ENCODE results near the gene OGFR.

The OGFR gene

DNA sequence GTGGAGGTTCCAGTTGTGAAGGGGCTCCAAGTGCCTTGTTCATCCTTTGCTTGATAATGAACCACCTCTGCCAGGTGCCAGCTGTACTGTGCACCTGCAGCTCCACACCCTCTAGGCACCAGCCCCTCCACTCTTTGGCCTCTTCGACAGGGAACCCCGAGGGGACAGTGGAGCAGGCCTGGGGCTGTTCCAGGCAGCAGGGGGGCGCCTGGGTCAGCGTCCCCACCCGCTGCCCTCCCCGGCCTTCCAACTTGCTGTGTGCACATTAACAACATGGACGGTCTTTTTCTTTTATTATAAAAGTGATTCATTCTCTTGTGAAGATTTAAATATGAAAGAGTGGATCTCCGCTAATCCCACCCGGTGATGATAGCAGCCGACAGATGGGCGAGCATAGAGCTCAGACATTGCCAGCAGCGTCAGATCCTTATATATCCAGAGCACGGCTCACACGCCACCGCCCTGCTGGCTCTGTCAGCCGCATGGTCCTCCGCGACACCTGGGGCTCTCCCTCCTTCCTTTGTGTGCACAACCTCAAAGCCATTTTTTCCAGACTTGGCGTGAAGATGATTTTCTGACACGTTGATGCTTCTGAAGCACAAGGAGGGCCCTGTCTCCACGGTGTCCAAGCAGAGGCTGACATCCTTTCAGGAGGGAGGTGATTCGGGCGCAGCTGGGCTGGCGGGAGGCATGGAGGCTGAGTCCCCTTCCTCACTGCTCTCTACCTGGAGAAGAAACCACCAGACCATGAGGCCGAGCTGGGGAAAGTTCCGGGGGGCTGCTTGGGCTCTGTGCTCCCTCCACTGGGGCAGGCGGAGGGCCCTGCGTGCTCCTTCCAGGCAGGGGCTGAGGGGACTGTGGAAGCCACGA, 30.6 kb upstream of the OGFR start:
- H3K4me2 ChIP-seq (ENCODE audit: insufficient read depth, low read length, poor library complexity, severe bottlenecking) = no peak overlapping the region
- WGBS, 2 donors (ENCODE audit: extremely low coverage in 2 of 2, insufficient read length in 2 of 2, insufficient replicate concordance in 1 of 2) = no CpG with 5 or more reads among the region's 29 CpGs
- peaks cover 0 to 26% (median 0%) of the 10 kb centered on the region in 3 experiments for H3K27me3 ChIP-seq (ENCODE audit: control insufficient read depth in 3 of 3, insufficient read depth in 3 of 3, low read depth in 1 of 3, low read length in 3 of 3)
- no peak overlapping the region for H3K27ac ChIP-seq (replicated peaks; ENCODE audit: low read length)
- H3K9ac ChIP-seq (ENCODE audit: low read depth, low read length, poor library complexity) = no peak overlapping the region
- H3K9me3 ChIP-seq (replicated peaks in 1 of 2; ENCODE audit: control insufficient read depth in 2 of 2, insufficient read depth in 1 of 2, low read depth in 1 of 2, low read length in 2 of 2) = peaks cover 0 to 2% of the 10 kb centered on the region in 2 donors
- no peak overlapping the region for H3K14ac ChIP-seq (ENCODE audit: low read length)
- H2AK5ac ChIP-seq (ENCODE audit: low read depth, low read length) = peak overlapping the region; percentile 99
- H3K18ac ChIP-seq (ENCODE audit: low read length) = peak overlapping the region; percentile 71
- H2BK15ac ChIP-seq (ENCODE audit: low read length) = peak overlapping the region; percentile 71
- no peak for DNase-seq (ENCODE audit: low spot score)
- H3K23ac ChIP-seq (ENCODE audit: low read depth, low read length, poor library complexity) = peak overlapping the region; percentile 43
- H4K91ac ChIP-seq (ENCODE audit: low read depth, low read length, poor library complexity) = peak overlapping the region; percentile 97
- H3K4me1 ChIP-seq (ENCODE audit: control insufficient read depth in 2 of 2, insufficient read depth in 1 of 2, low read depth in 1 of 2, low read length in 2 of 2) = peaks cover 5 to 27% of the 10 kb centered on the region in 2 donors
- H3K79me1 ChIP-seq (ENCODE audit: low read depth, low read length) = peaks cover 2% of the 10 kb centered on the region
- H2BK120ac ChIP-seq (ENCODE audit: low read depth, low read length) = peak overlapping the region; percentile 47
- H2BK5ac ChIP-seq (ENCODE audit: low read length) = peak overlapping the region; percentile 22
- H3K4ac ChIP-seq (ENCODE audit: low read length) = no peak overlapping the region
- no peak overlapping the region for H3K4me3 ChIP-seq (ENCODE audit: low read length in 2 of 2)
- no peak overlapping the region for H4K8ac ChIP-seq (ENCODE audit: low read depth, low read length)
- H2BK12ac ChIP-seq (ENCODE audit: low read length) = peak overlapping the region; percentile 16
- no peak overlapping the region for H2AFZ ChIP-seq (ENCODE audit: low read length)
- no peaks in the 10 kb centered on the region for H3K36me3 ChIP-seq (replicated peaks in 1 of 2; ENCODE audit: control insufficient read depth in 2 of 2, insufficient read depth in 2 of 2, low read length in 2 of 2)

DNA sequence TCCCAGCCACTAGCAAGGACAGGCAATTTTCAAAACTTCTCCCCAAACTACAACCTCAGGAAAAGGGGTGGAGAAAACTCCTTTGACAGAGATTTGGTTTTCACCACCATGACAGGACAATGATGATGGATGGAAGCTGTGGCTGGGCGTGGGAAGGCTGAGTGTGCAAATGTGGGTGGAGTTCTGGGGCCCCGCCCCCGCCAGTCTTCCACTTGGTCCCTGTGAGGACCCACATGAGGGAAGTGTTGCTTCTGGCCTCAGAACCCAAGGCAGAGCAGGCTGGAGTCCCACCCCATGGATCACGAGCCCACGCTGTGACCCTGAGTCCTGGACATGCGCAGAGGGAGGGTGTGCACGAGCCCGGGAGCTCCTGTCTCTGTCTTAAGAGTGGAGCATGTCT, 29.9 kb upstream of the OGFR start:
- Histone ChIP-seq H3K23ac (ENCODE audit: low read depth, low read length, poor library complexity) (peak overlapping the region; percentile 43), H3K79me1 (ENCODE audit: low read depth, low read length) (peaks cover 2% of the 10 kb centered on the region), H3K4me2 (ENCODE audit: insufficient read depth, low read length, poor library complexity, severe bottlenecking) (no peak overlapping the region), H3K4me1 (ENCODE audit: control insufficient read depth in 2 of 2, insufficient read depth in 1 of 2, low read depth in 1 of 2, low read length in 2 of 2) (peaks cover 3 to 23% of the 10 kb centered on the region in 2 donors), H2BK120ac (ENCODE audit: low read depth, low read length) (peak overlapping the region; percentile 47), H3K27ac (replicated peaks; ENCODE audit: low read length) (no peak overlapping the region), H2BK12ac (ENCODE audit: low read length) (no peak overlapping the region), H2AFZ (ENCODE audit: low read length) (no peak overlapping the region), H3K18ac (ENCODE audit: low read length) (peak overlapping the region; percentile 71), H3K9ac (ENCODE audit: low read depth, low read length, poor library complexity) (no peak overlapping the region), H3K9me3 (replicated peaks in 1 of 2; ENCODE audit: control insufficient read depth in 2 of 2, insufficient read depth in 1 of 2, low read depth in 1 of 2, low read length in 2 of 2) (peaks cover 0 to 2% of the 10 kb centered on the region in 2 donors), H4K91ac (ENCODE audit: low read depth, low read length, poor library complexity) (peak overlapping the region; percentile 97), H2BK5ac (ENCODE audit: low read length) (peak overlapping the region; percentile 22), H3K27me3 (ENCODE audit: control insufficient read depth in 3 of 3, insufficient read depth in 3 of 3, low read depth in 1 of 3, low read length in 3 of 3) (peaks cover 0 to 26% (median 0%) of the 10 kb centered on the region in 3 experiments), H4K8ac (ENCODE audit: low read depth, low read length) (no peak overlapping the region), H3K36me3 (replicated peaks in 1 of 2; ENCODE audit: control insufficient read depth in 2 of 2, insufficient read depth in 2 of 2, low read length in 2 of 2) (no peaks in the 10 kb centered on the region), H3K14ac (ENCODE audit: low read length) (peak overlapping the region; percentile 75), H2AK5ac (ENCODE audit: low read depth, low read length) (peak overlapping the region; percentile 99), H3K4ac (ENCODE audit: low read length) (no peak overlapping the region), H2BK15ac (ENCODE audit: low read length) (peak overlapping the region; percentile 71), H3K4me3 (ENCODE audit: low read length in 2 of 2) (no peak overlapping the region)
- no peak for DNase-seq (ENCODE audit: low spot score)
- WGBS, 2 donors (ENCODE audit: extremely low coverage in 2 of 2, insufficient read length in 2 of 2, insufficient replicate concordance in 1 of 2) = no CpG with 5 or more reads among the region's 8 CpGs

DNA sequence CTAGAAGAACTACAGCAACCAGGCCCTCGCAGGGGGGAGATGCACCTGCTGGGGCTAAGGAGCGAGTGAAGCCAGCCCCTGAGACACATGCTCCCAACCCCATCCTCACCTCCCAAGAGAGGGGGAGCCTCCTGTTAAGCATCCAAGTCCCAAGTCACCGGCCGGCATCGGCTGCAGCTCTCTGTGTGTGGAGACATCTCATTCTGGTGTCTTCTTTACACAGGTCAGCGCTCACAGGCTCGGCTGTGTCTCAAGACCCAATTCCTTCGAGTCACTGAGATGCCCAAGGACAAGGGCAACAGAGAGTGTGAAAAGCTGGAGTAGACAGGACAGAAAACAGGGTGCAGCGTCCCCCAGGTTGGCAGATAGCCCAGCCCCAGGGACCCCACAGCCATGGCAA, 29.4 kb upstream of the OGFR start:
- WGBS, 2 donors (ENCODE audit: extremely low coverage in 2 of 2, insufficient read length in 2 of 2, insufficient replicate concordance in 1 of 2) = no CpG with 5 or more reads among the region's 9 CpGs

DNA sequence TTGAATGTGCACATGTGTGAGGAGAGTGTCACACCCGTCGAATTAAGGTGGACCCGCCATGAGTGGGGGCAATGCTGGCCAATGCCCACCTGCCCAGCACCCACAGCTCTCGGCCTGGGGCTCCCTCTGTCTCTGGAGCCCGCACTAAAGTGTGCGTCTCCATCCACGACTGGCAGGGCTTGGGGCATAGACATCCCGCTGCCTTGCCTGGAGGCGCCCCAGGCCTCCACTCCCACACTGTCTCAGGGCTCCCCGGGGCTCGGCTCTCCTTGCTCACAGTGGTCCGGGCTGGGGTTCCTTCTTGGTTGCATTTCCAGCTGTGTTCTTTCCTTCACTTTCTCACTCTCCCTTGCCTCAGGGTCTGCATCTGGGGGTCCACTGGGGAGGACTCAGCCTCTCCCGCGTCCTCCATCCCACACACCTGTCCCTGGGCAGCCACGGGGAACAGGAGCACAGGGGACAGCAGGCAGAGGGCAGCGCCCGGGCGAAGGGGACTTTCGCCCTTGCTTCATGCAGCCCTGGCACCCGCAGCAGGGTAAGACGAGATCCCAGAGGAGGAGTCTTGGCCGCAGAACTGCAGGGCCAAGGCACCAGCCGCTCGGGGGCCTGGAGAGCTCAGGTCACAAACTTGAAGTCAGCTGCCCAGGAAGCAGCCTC, 28.5 kb upstream of the OGFR start:
- peak overlapping the region; percentile 92 for H2BK15ac ChIP-seq (ENCODE audit: low read length)
- no peak overlapping the region for H3K27ac ChIP-seq (replicated peaks; ENCODE audit: low read length)
- H3K4me1 ChIP-seq (ENCODE audit: control insufficient read depth in 2 of 2, insufficient read depth in 1 of 2, low read depth in 1 of 2, low read length in 2 of 2) = peaks cover 10 to 23% of the 10 kb centered on the region in 2 donors
- no peak overlapping the region for H2BK120ac ChIP-seq (ENCODE audit: low read depth, low read length)
- peak overlapping the region; percentile 1 for H2BK5ac ChIP-seq (ENCODE audit: low read length)
- peaks cover 2% of the 10 kb centered on the region for H3K79me1 ChIP-seq (ENCODE audit: low read depth, low read length)
- H3K4me2 ChIP-seq (ENCODE audit: insufficient read depth, low read length, poor library complexity, severe bottlenecking) = no peak overlapping the region
- no peak overlapping the region for H3K4me3 ChIP-seq (ENCODE audit: low read length in 2 of 2)
- no peak overlapping the region for H3K4ac ChIP-seq (ENCODE audit: low read length)
- H3K27me3 ChIP-seq (ENCODE audit: control insufficient read depth in 3 of 3, insufficient read depth in 3 of 3, low read depth in 1 of 3, low read length in 3 of 3) = peaks cover 0 to 35% (median 0%) of the 10 kb centered on the region in 3 experiments
- peak overlapping the region; percentile 30 for H2BK12ac ChIP-seq (ENCODE audit: low read length)
- H3K36me3 ChIP-seq (replicated peaks in 1 of 2; ENCODE audit: control insufficient read depth in 2 of 2, insufficient read depth in 2 of 2, low read length in 2 of 2) = no peaks in the 10 kb centered on the region
- no peak overlapping the region for H4K8ac ChIP-seq (ENCODE audit: low read depth, low read length)
- peaks cover 0 to 2% of the 10 kb centered on the region in 2 donors for H3K9me3 ChIP-seq (replicated peaks in 1 of 2; ENCODE audit: control insufficient read depth in 2 of 2, insufficient read depth in 1 of 2, low read depth in 1 of 2, low read length in 2 of 2)
- no peak for DNase-seq (ENCODE audit: low spot score)
- no peak overlapping the region for H2AFZ ChIP-seq (ENCODE audit: low read length)
- H3K9ac ChIP-seq (ENCODE audit: low read depth, low read length, poor library complexity) = peak overlapping the region; percentile 44
- H3K18ac ChIP-seq (ENCODE audit: low read length) = peak overlapping the region; percentile 90
- H4K91ac ChIP-seq (ENCODE audit: low read depth, low read length, poor library complexity) = peak overlapping the region; percentile 5
- no CpG with 5 or more reads among the region's 24 CpGs for WGBS, 2 donors (ENCODE audit: extremely low coverage in 2 of 2, insufficient read length in 2 of 2, insufficient replicate concordance in 1 of 2)
- peak overlapping the region; percentile 99 for H2AK5ac ChIP-seq (ENCODE audit: low read depth, low read length)
- H3K14ac ChIP-seq (ENCODE audit: low read length) = peak overlapping the region; percentile 31
- peak overlapping the region; percentile 80 for H3K23ac ChIP-seq (ENCODE audit: low read depth, low read length, poor library complexity)

More for the DNA sequence above, 29.4 kb upstream of the OGFR start:
- no peak overlapping the region for H4K8ac ChIP-seq (ENCODE audit: low read depth, low read length)
- peak overlapping the region; percentile 99 for H2AK5ac ChIP-seq (ENCODE audit: low read depth, low read length)
- H3K27me3 ChIP-seq (ENCODE audit: control insufficient read depth in 3 of 3, insufficient read depth in 3 of 3, low read depth in 1 of 3, low read length in 3 of 3) = peaks cover 0 to 27% (median 0%) of the 10 kb centered on the region in 3 experiments
- no peak overlapping the region for H4K91ac ChIP-seq (ENCODE audit: low read depth, low read length, poor library complexity)
- no peak overlapping the region for H3K9ac ChIP-seq (ENCODE audit: low read depth, low read length, poor library complexity)
- H3K9me3 ChIP-seq (replicated peaks in 1 of 2; ENCODE audit: control insufficient read depth in 2 of 2, insufficient read depth in 1 of 2, low read depth in 1 of 2, low read length in 2 of 2) = peaks cover 0 to 2% of the 10 kb centered on the region in 2 donors
- H2BK12ac ChIP-seq (ENCODE audit: low read length) = peak overlapping the region; percentile 75
- H3K23ac ChIP-seq (ENCODE audit: low read depth, low read length, poor library complexity) = peak overlapping the region; percentile 43
- H3K4me1 ChIP-seq (ENCODE audit: control insufficient read depth in 2 of 2, insufficient read depth in 1 of 2, low read depth in 1 of 2, low read length in 2 of 2) = peaks cover 6 to 23% of the 10 kb centered on the region in 2 donors
- no peak overlapping the region for H3K4ac ChIP-seq (ENCODE audit: low read length)
- H3K36me3 ChIP-seq (replicated peaks in 1 of 2; ENCODE audit: control insufficient read depth in 2 of 2, insufficient read depth in 2 of 2, low read length in 2 of 2) = no peaks in the 10 kb centered on the region
- peaks cover 2% of the 10 kb centered on the region for H3K79me1 ChIP-seq (ENCODE audit: low read depth, low read length)
- no peak overlapping the region for H3K4me3 ChIP-seq (ENCODE audit: low read length in 2 of 2)
- DNase-seq (ENCODE audit: low spot score) = no peak
- H2BK5ac ChIP-seq (ENCODE audit: low read length) = peak overlapping the region; percentile 22
- no peak overlapping the region for H3K4me2 ChIP-seq (ENCODE audit: insufficient read depth, low read length, poor library complexity, severe bottlenecking)
- H3K18ac ChIP-seq (ENCODE audit: low read length) = peak overlapping the region; percentile 38
- H2BK15ac ChIP-seq (ENCODE audit: low read length) = peak overlapping the region; percentile 71
- no peak overlapping the region for H3K27ac ChIP-seq (replicated peaks; ENCODE audit: low read length)
- no peak overlapping the region for H2BK120ac ChIP-seq (ENCODE audit: low read depth, low read length)
- H2AFZ ChIP-seq (ENCODE audit: low read length) = no peak overlapping the region
- H3K14ac ChIP-seq (ENCODE audit: low read length) = peak overlapping the region; percentile 75

All from neuronal stem cell (in vitro differentiated cells).